ENCODE data around the gene BRINP1.

BRINP1 gene

GRCh38 chr9:119257592-119257991 lies 111.6 kb downstream of the BRINP1 start:
- no peak for DNase-seq (ENCODE audit: low read depth)
- no peak for TF ChIP-seq CTCF (conservative IDR thresholded peaks at IDR 0.05; ENCODE audit: low read depth, low read length)
- H3K4me3 ChIP-seq (ENCODE audit: low read length), result no peak overlapping the region

GRCh38 chr9:119255116-119255515 lies 114.1 kb downstream of the BRINP1 start:
- H3K4me3 ChIP-seq (ENCODE audit: low read length), result no peak overlapping the region
- no peak for TF ChIP-seq CTCF (conservative IDR thresholded peaks at IDR 0.05; ENCODE audit: low read depth, low read length)
- DNase-seq (ENCODE audit: low read depth), result no peak

GRCh38 chr9:119252671-119253299 lies 116.5 kb downstream of the BRINP1 start:
- no peak for DNase-seq (ENCODE audit: low read depth)
- no peak overlapping the region for H3K4me3 ChIP-seq (ENCODE audit: low read length)
- no peak for TF ChIP-seq CTCF (conservative IDR thresholded peaks at IDR 0.05; ENCODE audit: low read depth, low read length)

GRCh38 chr9:119251936-119252335 lies 117.3 kb downstream of the BRINP1 start:
- no peak overlapping the region for H3K4me3 ChIP-seq (ENCODE audit: low read length)
- DNase-seq (ENCODE audit: low read depth), result no peak
- TF ChIP-seq CTCF (conservative IDR thresholded peaks at IDR 0.05; ENCODE audit: low read depth, low read length), result no peak

GRCh38 chr9:119250730-119251129 lies 118.5 kb downstream of the BRINP1 start:
- no peak overlapping the region for H3K4me3 ChIP-seq (ENCODE audit: low read length)
- DNase-seq (ENCODE audit: low read depth), result no peak
- TF ChIP-seq CTCF (conservative IDR thresholded peaks at IDR 0.05; ENCODE audit: low read depth, low read length), result no peak

GRCh38 chr9:119240546-119240945 lies 128.7 kb downstream of the BRINP1 start:
- no peak for TF ChIP-seq CTCF (conservative IDR thresholded peaks at IDR 0.05; ENCODE audit: low read depth, low read length)
- H3K4me3 ChIP-seq (ENCODE audit: low read length), result no peak overlapping the region
- DNase-seq (ENCODE audit: low read depth), result no peak

- no peak for TF ChIP-seq CTCF (conservative IDR thresholded peaks at IDR 0.05; ENCODE audit: low read depth, low read length)
- no peak for DNase-seq (ENCODE audit: low read depth)
- H3K4me3 ChIP-seq (ENCODE audit: low read length), result no peak overlapping the region
Observed at GRCh38 chr9:119234636-119235035, 134.6 kb downstream of the BRINP1 start.
